GM10266 (cell line): ENCODE measurements around the gene AP1G2.
A peak's percentile ranks its signal among the peaks of the same experiment; 100 is the strongest.

Experiments
- DNase-seq: peaks from one replicate; pipeline ENCODE4 v3.0.0; 2012; ENCODE audit errors: extremely low spot score
- CTCF ChIP-seq: IDR thresholded peaks from 2 replicates; pipeline ENCODE4 v1.5.1; 2012; ENCODE audit warnings: mild to moderate bottlenecking, low read depth; ENCODE audit not compliant: control insufficient read depth, insufficient read depth; ENCODE audit errors: missing control alignments

The AP1G2 gene

DNA sequence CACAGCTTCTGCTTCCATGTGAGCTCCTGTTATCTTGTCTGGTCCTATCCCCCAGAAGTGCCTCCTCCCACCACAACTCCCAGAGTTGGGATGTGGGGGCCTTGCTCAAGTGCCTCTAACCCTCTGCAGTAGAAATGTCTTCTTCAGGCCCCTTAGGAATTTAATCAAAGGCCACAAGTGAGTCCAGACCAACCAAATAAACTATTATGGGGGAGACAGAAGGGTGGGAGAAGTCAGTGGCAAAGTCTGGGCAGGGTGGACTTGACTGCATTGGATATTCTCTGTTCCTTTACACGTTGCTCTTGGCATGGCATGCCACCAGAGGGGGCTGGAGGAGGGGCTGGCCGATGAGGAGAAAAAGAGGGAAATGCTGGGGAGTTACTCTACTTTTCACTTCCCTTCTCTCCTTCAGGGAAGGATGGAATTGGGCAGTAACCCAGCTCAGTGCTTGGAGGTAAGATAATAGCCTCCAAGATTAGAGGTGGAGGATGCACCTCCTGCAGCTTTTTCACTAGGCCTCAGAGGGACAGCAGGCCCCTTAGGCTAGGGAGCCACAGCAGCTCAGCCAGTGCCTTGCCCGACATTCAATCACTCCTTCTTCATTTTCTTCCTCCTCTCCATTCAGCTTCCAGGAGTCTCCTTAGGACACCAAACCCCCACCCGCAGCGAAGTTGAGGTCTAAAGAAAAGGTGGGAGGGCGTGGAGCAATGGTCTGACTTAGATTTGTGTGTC is 1.2 kb upstream of the AP1G2 start:
- peak; percentile 55 for TF ChIP-seq CTCF
- no peak for DNase-seq

DNA sequence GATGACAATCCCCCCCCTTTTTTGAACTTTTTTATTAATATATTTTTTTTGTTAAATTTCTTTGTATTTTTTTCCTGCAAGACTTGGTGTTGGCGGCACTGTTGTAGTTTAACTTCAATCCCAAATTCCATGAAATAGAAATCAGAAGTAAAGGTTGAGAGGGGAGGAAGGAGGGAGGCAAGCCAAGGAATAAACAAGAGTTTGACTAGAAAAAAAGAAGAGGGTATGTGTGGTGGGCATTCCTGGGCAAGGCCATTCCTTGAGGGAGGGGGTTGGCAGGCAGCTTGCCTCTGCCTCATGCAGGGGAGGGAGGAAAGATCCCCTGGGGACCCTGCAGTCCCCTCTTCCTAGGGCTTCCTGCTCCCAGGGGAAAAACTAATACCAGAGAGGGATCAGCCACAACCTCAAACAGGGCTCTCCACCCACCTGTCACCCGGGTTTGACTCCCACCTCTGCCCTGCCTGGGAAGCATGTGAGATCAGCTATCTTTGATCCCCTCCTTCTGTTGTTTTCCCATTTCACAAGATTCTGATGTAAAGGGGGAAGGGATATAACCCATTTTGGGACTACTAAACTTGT is 519 bp upstream of the AP1G2 start:
- TF ChIP-seq CTCF: no peak
- no peak for DNase-seq

DNA sequence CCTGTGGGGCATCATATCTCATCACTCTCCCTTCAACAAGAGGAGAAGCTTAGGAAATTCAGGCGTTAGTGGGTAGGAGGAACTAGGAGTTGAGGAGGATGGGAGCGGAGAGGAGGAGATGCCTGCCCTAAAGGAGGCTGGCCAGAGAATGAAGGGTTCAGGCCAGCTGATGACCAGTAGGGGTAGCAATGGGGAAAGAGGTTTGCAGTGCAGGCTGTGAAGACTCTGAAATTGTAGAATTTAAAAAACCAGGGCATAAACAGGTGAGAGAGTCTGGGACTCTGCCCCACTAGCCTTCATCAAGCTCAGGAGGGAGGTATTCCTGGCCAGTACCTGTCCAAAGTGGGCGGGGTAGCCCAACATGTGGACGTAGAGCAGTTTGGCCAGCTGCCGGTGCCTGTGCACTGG is 809 bp downstream of the AP1G2 start:
- no peak for DNase-seq
- TF ChIP-seq CTCF: peak; percentile 6

GRCh38 chr14:23566112-23566777 is 1.3 kb downstream of the AP1G2 start:
- TF ChIP-seq CTCF: no peak
- no peak for DNase-seq

DNA sequence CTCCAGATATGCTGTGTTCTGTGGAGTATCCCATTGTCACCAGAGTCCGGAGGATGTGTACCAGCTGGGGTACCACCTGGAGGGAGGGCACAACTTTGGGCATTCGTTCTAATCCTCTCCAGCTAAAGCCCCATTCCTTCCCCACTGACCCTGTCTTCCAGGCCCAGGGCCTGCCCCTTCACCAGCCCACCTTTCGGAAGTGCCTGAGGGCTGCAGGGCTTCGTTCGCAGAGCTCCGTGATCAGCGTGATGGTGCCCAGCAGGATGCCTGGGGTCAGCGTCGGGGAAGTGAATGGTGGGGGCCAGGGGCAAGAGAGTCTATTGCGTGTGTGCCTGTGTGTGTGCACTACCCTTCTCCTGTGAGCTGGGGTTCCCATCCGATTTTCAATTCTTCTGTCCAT is 2.0 kb downstream of the AP1G2 start:
- no peak for TF ChIP-seq CTCF
- DNase-seq: no peak

DNA sequence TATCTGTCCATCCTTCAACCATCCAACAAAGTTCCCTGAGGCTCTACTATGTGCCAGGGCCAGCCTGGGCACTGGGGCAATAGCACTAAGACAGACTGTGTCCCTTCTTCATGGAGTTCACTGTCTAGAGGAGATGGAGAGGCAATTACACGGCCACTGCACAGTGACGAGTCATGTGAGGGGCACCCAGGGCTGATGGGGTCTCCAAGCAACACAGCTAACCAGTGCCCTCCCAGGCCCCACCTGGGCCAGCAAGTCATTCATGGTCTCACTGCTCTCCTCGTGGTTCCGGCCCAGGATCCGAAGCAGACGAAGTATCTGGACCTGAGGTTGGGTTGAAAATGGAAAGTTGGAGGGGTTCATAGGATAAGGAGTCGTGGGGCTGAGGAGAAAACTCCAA is 2.7 kb downstream of the AP1G2 start:
- DNase-seq: no peak
- no peak for TF ChIP-seq CTCF

DNA sequence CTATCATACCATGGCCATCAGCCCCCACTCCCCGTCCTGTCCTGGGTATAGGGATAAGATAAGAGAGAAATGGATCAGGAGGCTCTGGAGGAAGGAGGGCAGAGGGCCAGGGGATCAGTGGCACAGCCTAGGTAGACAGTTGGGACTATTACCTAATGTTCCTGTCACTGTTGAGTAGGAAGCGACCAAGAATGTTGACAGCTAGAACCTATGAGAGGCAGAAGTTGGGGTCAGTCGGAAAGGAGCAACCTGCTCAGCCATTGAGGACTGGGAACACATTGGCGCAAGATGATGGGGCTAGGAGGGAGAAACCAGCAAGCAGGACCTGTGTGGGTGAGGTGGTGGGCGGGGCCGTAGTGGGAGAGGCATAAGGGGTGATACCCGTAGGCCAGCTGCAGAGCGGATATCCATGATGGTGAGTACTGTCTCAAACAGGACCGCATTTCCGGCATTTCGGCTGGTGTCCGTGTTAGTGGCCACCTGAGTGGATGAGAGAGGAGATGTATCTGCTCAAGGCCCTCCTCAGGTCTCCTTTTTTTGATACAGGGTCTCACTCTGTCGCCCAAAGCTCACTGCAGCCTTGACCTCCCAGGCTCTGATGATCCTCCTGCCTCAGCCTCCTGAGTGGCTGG is 3.3 kb downstream of the AP1G2 start:
- DNase-seq: no peak
- no peak for TF ChIP-seq CTCF
